Hepatocyte (in vitro differentiated cells): ENCODE measurements around the gene GAPVD1.

Experiments
- CTCF ChIP-seq: fragments of 200-600 bp; sonication (generic); IDR thresholded peaks from 2 replicates; pipeline ENCODE4 v1.5.1; 2016; ENCODE audit warnings: antibody characterized with exemption, mild to moderate bottlenecking; ENCODE audit not compliant: poor library complexity
- EZH2 ChIP-seq: fragments of 200-600 bp; sonication (generic); IDR thresholded peaks from 2 replicates; pipeline ENCODE4 v1.6.1; 2016; ENCODE audit warnings: antibody characterized with exemption, mild to moderate bottlenecking, borderline replicate concordance
- EZH2phosphoT487 ChIP-seq: fragments of 200-600 bp; sonication (generic); IDR thresholded peaks from one replicate; pipeline ENCODE4 v1.6.1; 2018; ENCODE audit warnings: antibody characterized with exemption, mild to moderate bottlenecking, low read depth, moderate library complexity; ENCODE audit not compliant: unreplicated experiment, severe bottlenecking

GRCh38 chr9:125356032-125356431, 94.4 kb downstream of the GAPVD1 start:
- TF ChIP-seq CTCF (no peak), EZH2 (no peak), EZH2phosphoT487 (no peak)
